SK-N-SH treated with all-trans-retinoic acid at 6 μM for 48 hours (cell line): Measurements from ENCODE around the gene PPP1R15B.
"Not testable (repeated sequence)": the region's sequence is repeated elsewhere in the genome, so short reads cannot be mapped to it uniquely, and the experiment has no call there.

Experiments used
- ATAC-seq: fragments of 200-7000 bp; cut with Tn5 transposase; 3 replicates; pipeline ENCODE4 v1.9.1; 2020; ENCODE audit warnings: mild to moderate bottlenecking, moderate library complexity
- BACH2 ChIP-seq: fragments of 250-450 bp; sonication (Bioruptor Pico); IDR thresholded peaks from 2 replicates; pipeline ENCODE4 v1.9.0; 2021; ENCODE audit warnings: mild to moderate bottlenecking, borderline replicate concordance
- CREB5 ChIP-seq: fragments of 250-450 bp; sonication (Bioruptor Pico); IDR thresholded peaks from 2 replicates; pipeline ENCODE4 v1.5.1; 2020; ENCODE audit warnings: low read depth, mild to moderate bottlenecking, moderate library complexity
- CSDC2 ChIP-seq: fragments of 250-450 bp; sonication (Bioruptor Pico); IDR thresholded peaks from 2 replicates; pipeline ENCODE4 v1.5.0; 2020; ENCODE audit warnings: mild to moderate bottlenecking, moderate library complexity
- CSRNP3 ChIP-seq: fragments of 250-450 bp; sonication (Bioruptor Pico); IDR thresholded peaks from 2 replicates; pipeline ENCODE4 v1.5.1; 2021; ENCODE audit warnings: mild to moderate bottlenecking, moderate library complexity
- ESRRG ChIP-seq: fragments of 250-450 bp; sonication (Bioruptor Pico); IDR thresholded peaks from 2 replicates; pipeline ENCODE4 v1.6.1; 2021; ENCODE audit warnings: mild to moderate bottlenecking
- GLIS3 ChIP-seq: fragments of 250-450 bp; sonication (Bioruptor Pico); IDR thresholded peaks from 2 replicates; pipeline ENCODE4 v1.5.0; 2020; ENCODE audit warnings: mild to moderate bottlenecking, moderate library complexity
- ISL1 ChIP-seq: fragments of 250-450 bp; sonication (Bioruptor Pico); IDR thresholded peaks from 2 replicates; pipeline ENCODE4 v2.1.2; 2022; ENCODE audit warnings: mild to moderate bottlenecking, moderate library complexity
- OSR1 ChIP-seq: fragments of 250-450 bp; sonication (Bioruptor Pico); IDR thresholded peaks from 2 replicates; pipeline ENCODE4 v1.8.0; 2022; ENCODE audit warnings: moderate library complexity, mild to moderate bottlenecking, inconsistent platforms
- PATZ1 ChIP-seq: fragments of 250-450 bp; sonication (Bioruptor Pico); IDR thresholded peaks from 2 replicates; pipeline ENCODE4 v1.8.0; 2020; ENCODE audit warnings: mild to moderate bottlenecking, moderate library complexity, borderline replicate concordance
- POU6F1 ChIP-seq: fragments of 250-450 bp; sonication (Bioruptor Pico); IDR thresholded peaks from 2 replicates; pipeline ENCODE4 v1.8.0; 2021; ENCODE audit warnings: low read depth, mild to moderate bottlenecking, moderate library complexity, borderline replicate concordance
- PPARA ChIP-seq: fragments of 250-450 bp; sonication (Bioruptor Pico); IDR thresholded peaks from 2 replicates; pipeline ENCODE4 v1.5.0; 2020; ENCODE audit warnings: mild to moderate bottlenecking, borderline replicate concordance
- RARB ChIP-seq: fragments of 250-450 bp; sonication (Bioruptor Pico); IDR thresholded peaks from 2 replicates; pipeline ENCODE4 v1.8.0; 2021; ENCODE audit warnings: mild to moderate bottlenecking, moderate library complexity
- SNAI2 ChIP-seq: fragments of 250-450 bp; sonication (Bioruptor Pico); IDR thresholded peaks from 2 replicates; pipeline ENCODE4 v1.5.0; 2020; ENCODE audit warnings: mild to moderate bottlenecking, moderate library complexity
- TCF4 ChIP-seq: fragments of 250-450 bp; sonication (Bioruptor Pico); IDR thresholded peaks from 2 replicates; pipeline ENCODE4 v1.8.0; 2021; ENCODE audit warnings: mild to moderate bottlenecking, moderate library complexity, borderline replicate concordance
- TOX ChIP-seq: fragments of 250-450 bp; sonication (Bioruptor Pico); IDR thresholded peaks from 2 replicates; pipeline ENCODE4 v1.8.0; 2021; ENCODE audit warnings: mild to moderate bottlenecking, moderate library complexity, borderline replicate concordance
- TSHZ2 ChIP-seq: fragments of 250-450 bp; sonication (Bioruptor Pico); IDR thresholded peaks from 2 replicates; pipeline ENCODE4 v1.5.0; 2020; ENCODE audit warnings: mild to moderate bottlenecking, moderate library complexity
- ZC3H10 ChIP-seq: fragments of 250-450 bp; sonication (Bioruptor Pico); IDR thresholded peaks from 2 replicates; pipeline ENCODE4 v1.5.1; 2021; ENCODE audit warnings: mild to moderate bottlenecking, moderate library complexity
- ZFP3 ChIP-seq: fragments of 250-450 bp; sonication (Bioruptor Pico); IDR thresholded peaks from 2 replicates; pipeline ENCODE4 v1.5.0; 2020; ENCODE audit warnings: mild to moderate bottlenecking, moderate library complexity
- ZFP30 ChIP-seq: fragments of 450-650 bp; formaldehyde crosslinking; IDR thresholded peaks from 2 replicates; pipeline ENCODE4 v1.5.0; 2022; ENCODE audit warnings: mild to moderate bottlenecking, moderate library complexity
- ZNF565 ChIP-seq: fragments of 450-650 bp; formaldehyde crosslinking; conservative IDR thresholded peaks from 2 replicates; pipeline ENCODE4 v1.5.0; 2020; ENCODE audit warnings: low read depth, mild to moderate bottlenecking, moderate library complexity
- ZNF8 ChIP-seq: fragments of 450-650 bp; formaldehyde crosslinking; IDR thresholded peaks from 2 replicates; pipeline ENCODE4 v1.5.0; 2020; ENCODE audit warnings: mild to moderate bottlenecking, moderate library complexity

Gene PPP1R15B

GRCh38 chr1:204426474-204426873, 14.9 kb upstream of the PPP1R15B start:
- TF ChIP-seq BACH2 (CRISPR knock-in tag) (no peak), ZFP3 (CRISPR knock-in tag) (no peak)

GRCh38 chr1:204426035-204426436, 14.4 kb upstream of the PPP1R15B start:
- ATAC-seq = peak; percentile 82
- TF ChIP-seq SNAI2 (CRISPR knock-in tag) = no peak
- no peak for TF ChIP-seq ZNF565 (CRISPR knock-in tag)
- no peak for TF ChIP-seq PPARA (CRISPR knock-in tag)
- TF ChIP-seq TCF4 (CRISPR knock-in tag) = no peak
- TF ChIP-seq TOX (CRISPR knock-in tag) = no peak
- TF ChIP-seq ZFP3 (CRISPR knock-in tag) = no peak
- no peak for TF ChIP-seq ZC3H10 (CRISPR knock-in tag)
- no peak for TF ChIP-seq CREB5 (CRISPR knock-in tag)
- no peak for TF ChIP-seq RARB (CRISPR knock-in tag)
- TF ChIP-seq, all 23 proteins: peak for 0

More at GRCh38 chr1:204426474-204426873, 14.9 kb upstream of the PPP1R15B start:
- ATAC-seq = no peak

- TF ChIP-seq CSRNP3 (CRISPR knock-in tag) (no peak), ZNF565 (CRISPR knock-in tag) (no peak), ZFP30 (CRISPR knock-in tag) (no peak), PATZ1 (CRISPR knock-in tag) (no peak), POU6F1 (CRISPR knock-in tag) (no peak), CREB5 (CRISPR knock-in tag) (no peak), GLIS3 (CRISPR knock-in tag) (no peak), OSR1 (CRISPR knock-in tag) (no peak), ISL1 (CRISPR knock-in tag) (no peak), ESRRG (no peak), ZNF8 (CRISPR knock-in tag) (no peak), SNAI2 (CRISPR knock-in tag) (no peak), CSDC2 (no peak), TSHZ2 (CRISPR knock-in tag) (no peak)
- no peak for ATAC-seq
These were observed 13.0 kb upstream of the PPP1R15B start for GRCh38 chr1:204424621-204425020.

GRCh38 chr1:204422061-204422705, 10.6 kb upstream of the PPP1R15B start:
- ATAC-seq = not testable (repeated sequence)
